Hepatocyte (in vitro differentiated cells): Measurements from ENCODE around the gene ZNF26.

Experiments used
- EZH2 ChIP-seq: fragments of 200-600 bp; sonication (generic); IDR thresholded peaks from 2 replicates; pipeline ENCODE4 v1.6.1; 2016; ENCODE audit warnings: antibody characterized with exemption, mild to moderate bottlenecking, borderline replicate concordance
- EZH2phosphoT487 ChIP-seq: fragments of 200-600 bp; sonication (generic); IDR thresholded peaks from one replicate; pipeline ENCODE4 v1.6.1; 2018; ENCODE audit warnings: antibody characterized with exemption, mild to moderate bottlenecking, low read depth, moderate library complexity; ENCODE audit not compliant: unreplicated experiment, severe bottlenecking
- TF ChIP-seq, protein P1 (sequence below): fragments of 200-600 bp; sonication (generic); IDR thresholded peaks from 2 replicates; pipeline ENCODE4 v1.5.1; 2016; ENCODE audit warnings: antibody characterized with exemption, mild to moderate bottlenecking; ENCODE audit not compliant: poor library complexity

DNA sequence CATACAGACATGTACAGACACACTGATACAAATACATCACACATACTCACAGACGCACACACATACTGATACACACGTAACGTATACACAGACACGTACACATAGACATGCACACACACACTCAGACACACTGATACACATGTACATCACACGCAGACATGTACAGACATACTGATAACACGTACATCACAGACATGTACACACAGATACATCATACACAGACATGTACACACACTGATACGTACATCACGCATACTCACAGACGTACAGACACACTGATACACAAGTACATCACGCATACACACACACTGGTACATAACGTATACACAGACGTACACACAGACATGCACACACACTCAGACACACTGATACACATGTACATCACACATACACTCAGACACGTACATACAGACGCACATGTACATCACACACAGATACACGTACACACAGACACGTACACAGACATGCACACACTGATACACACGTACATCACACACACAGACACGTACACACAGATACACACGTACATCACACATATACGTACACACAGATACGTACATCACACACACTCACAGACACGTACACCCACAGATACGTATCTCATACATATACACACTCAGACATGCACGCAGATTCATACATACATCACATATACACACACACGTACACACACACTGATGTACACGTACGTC lies 35.2 kb upstream of the ZNF26 start:
- TF ChIP-seq, protein P1, sequence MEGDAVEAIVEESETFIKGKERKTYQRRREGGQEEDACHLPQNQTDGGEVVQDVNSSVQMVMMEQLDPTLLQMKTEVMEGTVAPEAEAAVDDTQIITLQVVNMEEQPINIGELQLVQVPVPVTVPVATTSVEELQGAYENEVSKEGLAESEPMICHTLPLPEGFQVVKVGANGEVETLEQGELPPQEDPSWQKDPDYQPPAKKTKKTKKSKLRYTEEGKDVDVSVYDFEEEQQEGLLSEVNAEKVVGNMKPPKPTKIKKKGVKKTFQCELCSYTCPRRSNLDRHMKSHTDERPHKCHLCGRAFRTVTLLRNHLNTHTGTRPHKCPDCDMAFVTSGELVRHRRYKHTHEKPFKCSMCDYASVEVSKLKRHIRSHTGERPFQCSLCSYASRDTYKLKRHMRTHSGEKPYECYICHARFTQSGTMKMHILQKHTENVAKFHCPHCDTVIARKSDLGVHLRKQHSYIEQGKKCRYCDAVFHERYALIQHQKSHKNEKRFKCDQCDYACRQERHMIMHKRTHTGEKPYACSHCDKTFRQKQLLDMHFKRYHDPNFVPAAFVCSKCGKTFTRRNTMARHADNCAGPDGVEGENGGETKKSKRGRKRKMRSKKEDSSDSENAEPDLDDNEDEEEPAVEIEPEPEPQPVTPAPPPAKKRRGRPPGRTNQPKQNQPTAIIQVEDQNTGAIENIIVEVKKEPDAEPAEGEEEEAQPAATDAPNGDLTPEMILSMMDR = no peak
- TF ChIP-seq EZH2phosphoT487 (no peak), EZH2 (no peak)
